Measurements from ENCODE around the gene TUBA4B.

TUBA4B gene

DNA sequence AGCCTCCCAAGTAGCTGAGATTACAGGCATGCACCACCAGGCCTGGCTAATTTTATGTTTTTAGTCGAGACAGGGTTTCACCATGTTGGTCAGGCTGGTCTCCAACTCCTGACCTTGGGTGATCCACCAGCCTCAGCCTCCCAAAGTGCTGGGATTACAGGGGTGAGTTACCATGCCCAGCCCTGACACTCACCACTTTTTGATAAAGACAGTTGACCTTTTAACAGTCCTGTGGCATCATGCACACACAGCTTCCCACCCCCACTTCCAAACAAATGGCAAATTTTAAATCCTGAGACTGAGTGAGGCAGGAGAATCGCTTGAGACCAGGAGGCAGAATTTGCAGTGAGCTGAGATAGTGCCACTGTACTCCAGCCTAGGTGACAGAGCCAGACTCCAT is 20.0 kb downstream of the TUBA4B start:
- POLR2A ChIA-PET = no interaction called here
- Histone ChIP-seq H3K36me3 (ENCODE audit: control insufficient read depth in 2 of 2, insufficient read depth in 1 of 2, low read length in 2 of 2) (no peaks in the 10 kb centered on the region), H3K4me1 (ENCODE audit: control insufficient read depth, insufficient read depth, low read length) (no peaks in the 10 kb centered on the region), H3K27ac (ENCODE audit: extremely low read depth, low read depth, low read length) (no peak overlapping the region), H3K4me3 (ENCODE audit: low read depth, low read length) (no peak overlapping the region), H3K9me3 (ENCODE audit: control insufficient read depth, insufficient read depth, low read depth, low read length) (no peaks in the 10 kb centered on the region)
- no peak for TF ChIP-seq ZNF791 (tag by site-specific recombination; IDR thresholded peaks at IDR 0.05)
- TF ChIP-seq GLIS1 (tag by site-specific recombination; IDR thresholded peaks at IDR 0.05) = peak; percentile 35; the same call in 1 of the 2 replicates
- TF ChIP-seq MZF1 (tag by site-specific recombination; IDR thresholded peaks at IDR 0.05; ENCODE audit: borderline replicate concordance) = no peak
- no peak for TF ChIP-seq ZNF707 (tag by site-specific recombination; IDR thresholded peaks at IDR 0.05)
- TF ChIP-seq ZNF843 (tag by site-specific recombination; IDR thresholded peaks at IDR 0.05) = no peak
- no peak for TF ChIP-seq ZNF76 (tag by site-specific recombination; IDR thresholded peaks at IDR 0.05; ENCODE audit: borderline replicate concordance, low read depth)
- no peak for TF ChIP-seq ZNF114 (tag by site-specific recombination; IDR thresholded peaks at IDR 0.05)
- TF ChIP-seq ZNF354C (tag by site-specific recombination; IDR thresholded peaks at IDR 0.05; ENCODE audit: borderline replicate concordance, low read depth) = no peak
- CTCF ChIA-PET = interaction anchor here (0.8 to 15.0 kb wide), 3 partner anchors 18 to 23 kb away, joined by 3 to 297 read pairs (median 83); partner anchors contain the start of gene TUBA4B

DNA sequence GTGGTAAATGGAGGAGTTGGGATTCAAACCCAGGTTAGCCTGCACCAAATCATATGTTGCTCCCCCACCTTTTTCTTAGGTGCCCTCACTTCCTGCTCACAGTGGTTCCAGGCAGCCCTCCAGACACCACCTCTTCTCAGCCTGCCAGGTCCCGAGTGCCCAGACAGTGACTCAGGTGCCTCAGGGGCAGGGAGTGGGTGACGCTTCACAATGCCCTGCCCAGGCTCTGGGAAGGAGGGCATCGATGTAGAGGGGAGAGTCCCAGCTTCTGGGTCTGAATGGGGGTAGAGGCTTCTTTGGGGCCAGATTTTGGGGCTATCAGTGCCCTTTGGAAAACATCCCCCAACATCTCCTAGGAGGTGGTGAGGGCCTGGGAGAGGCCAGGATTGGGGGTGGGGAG is 20.9 kb downstream of the TUBA4B start:
- Histone ChIP-seq H3K4me1 (ENCODE audit: control insufficient read depth, insufficient read depth, low read length) (peaks cover 6% of the 10 kb centered on the region), H3K36me3 (ENCODE audit: control insufficient read depth in 2 of 2, insufficient read depth in 1 of 2, low read length in 2 of 2) (no peaks in the 10 kb centered on the region), H3K9me3 (ENCODE audit: control insufficient read depth, insufficient read depth, low read depth, low read length) (no peaks in the 10 kb centered on the region), H3K27ac (ENCODE audit: extremely low read depth, low read depth, low read length) (no peak overlapping the region), H3K4me3 (ENCODE audit: low read depth, low read length) (no peak overlapping the region)
- ChIA-PET CTCF (interaction anchor here (0.6 to 15.0 kb wide), 7 partner anchors 8 to 324 kb away, joined by 3 to 297 read pairs (median 5); partner anchors contain the start of genes STK11IP, TUBA4A and TUBA4B), POLR2A (interaction anchor here (0.8 to 1.5 kb wide), 9 partner anchors 11 to 67 kb away, joined by 3 to 13 read pairs (median 5); partner anchors contain the start of genes ANKZF1, ATG9A, GLB1L and STK16)
- TF ChIP-seq ZNF837 (tag by site-specific recombination; IDR thresholded peaks at IDR 0.05) (no peak), ZNF23 (tag by site-specific recombination; IDR thresholded peaks at IDR 0.05; ENCODE audit: borderline replicate concordance) (no peak), ZNF433 (tag by site-specific recombination; IDR thresholded peaks at IDR 0.05; ENCODE audit: low read depth) (no peak), SP3 (tag by site-specific recombination; IDR thresholded peaks at IDR 0.05) (no peak), ZBTB21 (tag by site-specific recombination; IDR thresholded peaks at IDR 0.05) (no peak), ZNF555 (tag by site-specific recombination; conservative IDR thresholded peaks at IDR 0.05) (no peak), ZNF558 (tag by site-specific recombination; IDR thresholded peaks at IDR 0.05) (no peak), KLF1 (tag by site-specific recombination; IDR thresholded peaks at IDR 0.05) (no peak), ZNF10 (tag by site-specific recombination; IDR thresholded peaks at IDR 0.05) (no peak), ZNF530 (tag by site-specific recombination; IDR thresholded peaks at IDR 0.05; ENCODE audit: low read depth) (no peak), ZNF140 (tag by site-specific recombination; IDR thresholded peaks at IDR 0.05) (no peak), GLI4 (tag by site-specific recombination; IDR thresholded peaks at IDR 0.05) (no peak), ZNF707 (tag by site-specific recombination; IDR thresholded peaks at IDR 0.05) (no peak), ZNF239 (tag by site-specific recombination; IDR thresholded peaks at IDR 0.05) (no peak), MZF1 (tag by site-specific recombination; IDR thresholded peaks at IDR 0.05; ENCODE audit: borderline replicate concordance) (no peak), KLF10 (tag by site-specific recombination; IDR thresholded peaks at IDR 0.05) (no peak), GLI2 (tag by site-specific recombination; IDR thresholded peaks at IDR 0.05; ENCODE audit: borderline replicate concordance, low read depth) (no peak), ZNF302 (tag by site-specific recombination; IDR thresholded peaks at IDR 0.05; ENCODE audit: low read depth) (no peak)
- TF ChIP-seq, protein P1, sequence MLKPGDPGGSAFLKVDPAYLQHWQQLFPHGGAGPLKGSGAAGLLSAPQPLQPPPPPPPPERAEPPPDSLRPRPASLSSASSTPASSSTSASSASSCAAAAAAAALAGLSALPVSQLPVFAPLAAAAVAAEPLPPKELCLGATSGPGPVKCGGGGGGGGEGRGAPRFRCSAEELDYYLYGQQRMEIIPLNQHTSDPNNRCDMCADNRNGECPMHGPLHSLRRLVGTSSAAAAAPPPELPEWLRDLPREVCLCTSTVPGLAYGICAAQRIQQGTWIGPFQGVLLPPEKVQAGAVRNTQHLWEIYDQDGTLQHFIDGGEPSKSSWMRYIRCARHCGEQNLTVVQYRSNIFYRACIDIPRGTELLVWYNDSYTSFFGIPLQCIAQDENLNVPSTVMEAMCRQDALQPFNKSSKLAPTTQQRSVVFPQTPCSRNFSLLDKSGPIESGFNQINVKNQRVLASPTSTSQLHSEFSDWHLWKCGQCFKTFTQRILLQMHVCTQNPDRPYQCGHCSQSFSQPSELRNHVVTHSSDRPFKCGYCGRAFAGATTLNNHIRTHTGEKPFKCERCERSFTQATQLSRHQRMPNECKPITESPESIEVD (tag by site-specific recombination; IDR thresholded peaks at IDR 0.05) = no peak

Data from HEK293 (cell line).